GM10847 (cell line): ENCODE measurements around the gene FGD3.

ENCODE experiments used
- POLR2A ChIP-seq: IDR thresholded peaks from 2 replicates; pipeline ENCODE4 v1.6.1; 2011; ENCODE audit not compliant: insufficient read length; ENCODE audit errors: extremely low read depth

The FGD3 gene

GRCh38 chr9:92968081-92968480 lies 20.8 kb downstream of the FGD3 start:
- TF ChIP-seq POLR2A = no peak

- no peak for TF ChIP-seq POLR2A
Measured at GRCh38 chr9:92969516-92970466, 22.5 kb downstream of the FGD3 start.

- TF ChIP-seq POLR2A = no peak
Measured at GRCh38 chr9:92970467-92970923, 23.2 kb downstream of the FGD3 start.

GRCh38 chr9:92971121-92971520 lies 23.8 kb downstream of the FGD3 start:
- no peak for TF ChIP-seq POLR2A

- no peak for TF ChIP-seq POLR2A
Measured at GRCh38 chr9:92971776-92972175, 24.5 kb downstream of the FGD3 start.

GRCh38 chr9:92973700-92974099 lies 26.4 kb downstream of the FGD3 start:
- TF ChIP-seq POLR2A = no peak

GRCh38 chr9:92974161-92974661 lies 26.9 kb downstream of the FGD3 start:
- TF ChIP-seq POLR2A = no peak

GRCh38 chr9:92974761-92975755 lies 27.7 kb downstream of the FGD3 start:
- no peak for TF ChIP-seq POLR2A

- TF ChIP-seq POLR2A = no peak
Measured at GRCh38 chr9:92976431-92976830, 29.1 kb downstream of the FGD3 start.

GRCh38 chr9:92977279-92977678 lies 30.0 kb downstream of the FGD3 start:
- no peak for TF ChIP-seq POLR2A

GRCh38 chr9:92978345-92978875 lies 31.1 kb downstream of the FGD3 start:
- no peak for TF ChIP-seq POLR2A

GRCh38 chr9:92979283-92980056 lies 32.1 kb downstream of the FGD3 start:
- TF ChIP-seq POLR2A = no peak

- no peak for TF ChIP-seq POLR2A
Measured at GRCh38 chr9:92980085-92980745, 32.9 kb downstream of the FGD3 start.

GRCh38 chr9:92982130-92982529 lies 34.8 kb downstream of the FGD3 start:
- no peak for TF ChIP-seq POLR2A
